Gastrocnemius medialis (tissue), 4 donors: Measurements from ENCODE around the gene FALEC. TPM values are rescaled to one million over a fixed set of nuclear protein-coding genes. Genes with fewer than 3 reads are reported as not detected.

Source experiments
- ATAC-seq, 2 donors: fragments of 150-250 bp; one replicate each; pipeline ENCODE4 v1.9.1; 2016
- DNase-seq, 2 donors: peaks; one replicate each; pipeline ENCODE4 v3.0.0-alpha.2; 2019
- H3K27ac ChIP-seq, 4 donors: fragments of 200-600 bp; sonication (generic); 1 replicate in 1 of 4; 2 replicates in 3 of 4; pipeline ENCODE4 v1.5.1; 2016 to 2018; ENCODE audit warnings: mild to moderate bottlenecking in 2 of 4, moderate library complexity in 1 of 4
- H3K27me3 ChIP-seq, 3 donors: fragments of 200-600 bp; sonication (generic) in 2 of 3; 1 replicate in 1 of 3; 2 replicates in 2 of 3; pipeline versions ENCODE4 v1.5.1 to v1.6.0; 2016 to 2019; ENCODE audit warnings: mild to moderate bottlenecking in 1 of 3, moderate library complexity in 1 of 3
- H3K36me3 ChIP-seq, 2 donors: fragments of 200-600 bp; sonication (generic) in 1 of 2; one replicate each; pipeline ENCODE4 v1.5.1; 2017 to 2018
- H3K4me1 ChIP-seq, 2 donors: fragments of 200-600 bp; sonication (generic) in 1 of 2; one replicate each; pipeline ENCODE4 v1.5.1; 2016 to 2017; ENCODE audit warnings: mild to moderate bottlenecking in 2 of 2
- H3K4me3 ChIP-seq, 4 donors: fragments of 200-600 bp; sonication (generic) in 3 of 4; 1 replicate in 1 of 4; 2 replicates in 3 of 4; pipeline ENCODE4 v1.5.1; 2016 to 2019; ENCODE audit warnings: mild to moderate bottlenecking in 2 of 4
- H3K9me3 ChIP-seq, 3 donors: fragments of 200-600 bp; sonication (generic) in 2 of 3; 1 replicate in 1 of 3; 2 replicates in 2 of 3; pipeline ENCODE4 v1.5.1; 2016 to 2019
- POLR2A ChIP-seq, 2 donors: fragments of 450-650 bp; IDR thresholded peaks; one replicate each; pipeline ENCODE4 v1.6.1; 2017; ENCODE audit warnings: antibody characterized with exemption in 2 of 2, mild to moderate bottlenecking in 2 of 2, moderate library complexity in 2 of 2
- in situ Hi-C, 4 donors: fragments of 200-750 bp; cut with MboI; loops; one replicate each; pipeline versions ENCODE4 v1.15.0 to v1.8.0; 2017; ENCODE audit warnings: low sequenced_read_pairs in 4 of 4
- intact Hi-C: fragments of 100-400 bp; cut with DNase I; formaldehyde crosslinking; loops from one replicate; pipeline ENCODE4 v1.15.1; 2023; ENCODE audit warnings: low total_unique reads
- total RNA-seq, 4 donors: library from RNA; depleted of rRNA; stranded (reverse); fragments of >200 nt; gene quantifications; one replicate each; pipeline versions ENCODE4 v1.1.0 to v1.2.3, GENCODE V29; 2016
- TF ChIP-seq, protein P1 (sequence below), 5 experiments: fragments of 450-650 bp in 3 of 5; fragments of 200-600 bp in 2 of 5; sonication (generic) in 2 of 5; IDR thresholded peaks in 4 of 5; conservative IDR thresholded peaks in 1 of 5; 1 replicate in 4 of 5; 2 replicates in 1 of 5; pipeline ENCODE4 v1.5.1; 2016 to 2019; ENCODE audit warnings: antibody characterized with exemption in 5 of 5, mild to moderate bottlenecking in 3 of 5, moderate library complexity in 3 of 5

FALEC gene
- total RNA-seq, 4 donors from 2014 or later = not detected

DNA sequence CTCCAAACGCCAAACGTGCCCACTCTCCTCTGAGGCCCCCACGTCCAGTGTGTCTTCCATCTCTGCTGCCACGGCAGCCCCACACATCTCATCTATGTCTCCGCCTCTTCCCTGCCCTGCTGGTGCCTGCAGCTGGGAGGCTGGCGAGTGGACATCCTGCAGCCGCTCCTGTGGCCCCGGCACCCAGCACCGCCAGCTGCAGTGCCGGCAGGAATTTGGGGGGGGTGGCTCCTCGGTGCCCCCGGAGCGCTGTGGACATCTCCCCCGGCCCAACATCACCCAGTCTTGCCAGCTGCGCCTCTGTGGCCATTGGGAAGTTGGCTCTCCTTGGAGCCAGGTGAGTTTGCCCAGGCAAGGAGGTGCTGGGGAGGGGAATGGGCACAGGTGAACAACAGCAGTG, 42.3 kb downstream of the FALEC start:
- peaks cover 36 to 37% of the 10 kb centered on the region in 2 donors for H3K4me1 ChIP-seq
- intact Hi-C loops = no loop called here
- ATAC-seq (no peak), DNase-seq (no peak)
- H3K4me3 ChIP-seq = no peak overlapping the region
- H3K27ac ChIP-seq = peak overlapping the region; percentile 100
- no peaks in the 10 kb centered on the region for H3K36me3 ChIP-seq
- in situ Hi-C loops = loop anchor here in 1 of 4 donors (5.0 kb wide), 1 partner anchor 64 kb away; no protein-coding TSS in a partner anchor
- no peaks in the 10 kb centered on the region for H3K27me3 ChIP-seq
- H3K9me3 ChIP-seq = no peaks in the 10 kb centered on the region
- TF ChIP-seq POLR2A (IDR thresholded peaks at IDR 0.05) = no peak
- TF ChIP-seq, protein P1, sequence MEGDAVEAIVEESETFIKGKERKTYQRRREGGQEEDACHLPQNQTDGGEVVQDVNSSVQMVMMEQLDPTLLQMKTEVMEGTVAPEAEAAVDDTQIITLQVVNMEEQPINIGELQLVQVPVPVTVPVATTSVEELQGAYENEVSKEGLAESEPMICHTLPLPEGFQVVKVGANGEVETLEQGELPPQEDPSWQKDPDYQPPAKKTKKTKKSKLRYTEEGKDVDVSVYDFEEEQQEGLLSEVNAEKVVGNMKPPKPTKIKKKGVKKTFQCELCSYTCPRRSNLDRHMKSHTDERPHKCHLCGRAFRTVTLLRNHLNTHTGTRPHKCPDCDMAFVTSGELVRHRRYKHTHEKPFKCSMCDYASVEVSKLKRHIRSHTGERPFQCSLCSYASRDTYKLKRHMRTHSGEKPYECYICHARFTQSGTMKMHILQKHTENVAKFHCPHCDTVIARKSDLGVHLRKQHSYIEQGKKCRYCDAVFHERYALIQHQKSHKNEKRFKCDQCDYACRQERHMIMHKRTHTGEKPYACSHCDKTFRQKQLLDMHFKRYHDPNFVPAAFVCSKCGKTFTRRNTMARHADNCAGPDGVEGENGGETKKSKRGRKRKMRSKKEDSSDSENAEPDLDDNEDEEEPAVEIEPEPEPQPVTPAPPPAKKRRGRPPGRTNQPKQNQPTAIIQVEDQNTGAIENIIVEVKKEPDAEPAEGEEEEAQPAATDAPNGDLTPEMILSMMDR (IDR thresholded peaks at IDR 0.05 in 4 of 5, conservative IDR thresholded peaks at IDR 0.05 in 1 of 5) = no peak

DNA sequence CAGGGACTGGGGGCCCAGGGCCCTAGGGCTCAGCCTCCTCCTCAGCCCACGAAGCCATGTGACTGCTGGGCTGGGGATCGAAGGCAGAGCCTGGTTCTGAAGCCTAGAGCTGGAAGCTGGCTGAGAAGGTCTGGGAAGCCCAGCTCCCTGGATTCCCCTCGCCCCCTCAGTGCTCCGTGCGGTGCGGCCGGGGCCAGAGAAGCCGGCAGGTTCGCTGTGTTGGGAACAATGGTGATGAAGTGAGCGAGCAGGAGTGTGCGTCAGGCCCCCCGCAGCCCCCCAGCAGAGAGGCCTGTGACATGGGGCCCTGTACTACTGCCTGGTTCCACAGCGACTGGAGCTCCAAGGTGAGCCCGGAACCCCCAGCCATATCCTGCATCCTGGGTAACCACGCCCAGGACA, 42.8 kb downstream of the FALEC start:
- Histone ChIP-seq H3K9me3 (no peaks in the 10 kb centered on the region), H3K27ac (peak overlapping the region; percentile 100), H3K27me3 (no peaks in the 10 kb centered on the region), H3K4me3 (peak overlapping the region in 1 of 4 donors; percentile 17), H3K36me3 (no peaks in the 10 kb centered on the region), H3K4me1 (peaks cover 37% of the 10 kb centered on the region in 2 donors)
- ATAC-seq (no peak), DNase-seq (no peak)
- TF ChIP-seq, protein P1 (IDR thresholded peaks at IDR 0.05 in 4 of 5, conservative IDR thresholded peaks at IDR 0.05 in 1 of 5) = no peak
- no peak for TF ChIP-seq POLR2A (IDR thresholded peaks at IDR 0.05)
- intact Hi-C loops (no loop called here), in situ Hi-C loops (loop anchor here in 1 of 4 donors (5.0 kb wide), 1 partner anchor 64 kb away; no protein-coding TSS in a partner anchor)

DNA sequence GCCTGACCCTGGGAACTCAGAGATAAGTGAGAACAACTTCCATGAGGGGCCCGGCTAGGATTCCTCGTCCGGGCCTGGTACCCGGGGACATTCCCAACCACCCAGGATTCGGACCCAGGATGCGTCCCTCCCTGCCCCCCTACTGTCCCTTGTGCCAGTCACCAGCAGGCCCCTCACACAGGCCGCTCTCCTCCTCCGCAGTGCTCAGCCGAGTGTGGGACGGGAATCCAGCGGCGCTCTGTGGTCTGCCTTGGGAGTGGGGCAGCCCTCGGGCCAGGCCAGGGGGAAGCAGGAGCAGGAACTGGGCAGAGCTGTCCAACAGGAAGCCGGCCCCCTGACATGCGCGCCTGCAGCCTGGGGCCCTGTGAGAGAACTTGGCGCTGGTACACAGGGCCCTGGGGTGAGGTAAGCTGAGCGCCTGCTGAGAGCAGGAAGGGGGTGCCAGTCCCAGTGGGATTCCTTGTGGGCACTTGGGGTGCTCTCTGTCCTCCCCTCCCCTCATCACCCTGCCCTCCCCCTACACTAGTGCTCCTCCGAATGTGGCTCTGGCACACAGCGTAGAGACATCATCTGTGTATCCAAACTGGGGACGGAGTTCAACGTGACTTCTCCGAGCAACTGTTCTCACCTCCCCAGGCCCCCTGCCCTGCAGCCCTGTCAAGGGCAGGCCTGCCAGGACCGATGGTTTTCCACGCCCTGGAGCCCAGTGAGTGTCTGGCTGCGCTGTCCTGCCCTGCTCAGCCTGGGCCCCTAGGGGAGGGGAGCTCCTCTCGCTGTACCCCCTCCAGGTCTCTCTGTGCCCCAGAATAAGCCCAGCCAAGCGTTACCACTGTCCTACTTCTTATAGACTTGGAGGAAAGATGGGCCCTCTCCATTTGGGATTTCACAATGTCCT, 43.5 kb downstream of the FALEC start:
- peaks cover 39 to 40% of the 10 kb centered on the region in 2 donors for H3K4me1 ChIP-seq
- TF ChIP-seq, protein P1 (IDR thresholded peaks at IDR 0.05 in 4 of 5, conservative IDR thresholded peaks at IDR 0.05 in 1 of 5) = no peak
- TF ChIP-seq POLR2A (IDR thresholded peaks at IDR 0.05) = no peak
- no peaks in the 10 kb centered on the region for H3K9me3 ChIP-seq
- H3K36me3 ChIP-seq = no peaks in the 10 kb centered on the region
- ATAC-seq (no peak), DNase-seq (no peak)
- peak overlapping the region in 2 of 4 donors; percentile 17 to 25 for H3K4me3 ChIP-seq
- peak overlapping the region; percentile 100 for H3K27ac ChIP-seq
- intact Hi-C loops = no loop called here
- in situ Hi-C loops = loop anchor here in 1 of 4 donors (5.0 kb wide), 1 partner anchor 63 kb away; no protein-coding TSS in a partner anchor
- H3K27me3 ChIP-seq = no peaks in the 10 kb centered on the region

DNA sequence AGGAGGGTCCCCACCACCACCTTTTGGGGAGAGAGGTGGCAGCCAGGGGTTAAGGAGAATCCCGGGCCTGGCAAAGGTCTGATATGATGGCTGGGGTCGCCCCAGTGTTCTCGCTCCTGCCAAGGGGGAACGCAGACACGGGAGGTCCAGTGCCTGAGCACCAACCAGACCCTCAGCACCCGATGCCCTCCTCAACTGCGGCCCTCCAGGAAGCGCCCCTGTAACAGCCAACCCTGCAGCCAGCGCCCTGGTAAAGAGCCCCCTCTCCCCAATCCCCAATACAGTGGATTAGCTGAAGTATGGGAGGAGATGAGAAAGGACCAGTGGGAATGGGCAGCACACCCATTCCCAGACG, 44.1 kb downstream of the FALEC start:
- no peak overlapping the region for H3K4me3 ChIP-seq
- ATAC-seq (no peak), DNase-seq (no peak)
- peak overlapping the region; percentile 100 for H3K27ac ChIP-seq
- H3K9me3 ChIP-seq = no peaks in the 10 kb centered on the region
- TF ChIP-seq POLR2A (IDR thresholded peaks at IDR 0.05) = no peak
- TF ChIP-seq, protein P1 (IDR thresholded peaks at IDR 0.05 in 4 of 5, conservative IDR thresholded peaks at IDR 0.05 in 1 of 5) = no peak
- in situ Hi-C loops = loop anchor here (5.0 to 10.0 kb wide), 3 partner anchors 63 to 68 kb away; partner anchors contain the start of gene ENSA (in 3 of the 4)
- peaks cover 45 to 46% of the 10 kb centered on the region in 2 donors for H3K4me1 ChIP-seq
- no peaks in the 10 kb centered on the region for H3K27me3 ChIP-seq
- intact Hi-C loops = loop anchor here (1.0 to 10.0 kb wide), 9 partner anchors 25 to 588 kb away; partner anchors contain the start of genes ARNT, CERS2, CIART and GOLPH3L
- no peaks in the 10 kb centered on the region for H3K36me3 ChIP-seq
